C4-2B (cell line): ENCODE data around the gene SPATA6.
A peak's percentile ranks its signal among the peaks of the same experiment; 100 is the strongest.

Experiments used
- H3K27ac ChIP-seq: fragments of 450-650 bp; 2 replicates; pipeline ENCODE4 v1.5.1; 2017
- CTCF ChIP-seq: fragments of 450-650 bp; conservative IDR thresholded peaks from 2 replicates; pipeline ENCODE4 v1.5.1; 2017; ENCODE audit warnings: mild to moderate bottlenecking
- ZFX ChIP-seq: fragments of 450-650 bp; IDR thresholded peaks from 2 replicates; pipeline ENCODE4 v1.6.1; 2017

Gene SPATA6

GRCh38 chr1:48371598-48371997 lies 100.4 kb downstream of the SPATA6 start:
- no peak overlapping the region for H3K27ac ChIP-seq
- TF ChIP-seq CTCF (no peak), ZFX (no peak)

- TF ChIP-seq ZFX (no peak), CTCF (no peak)
- no peak overlapping the region for H3K27ac ChIP-seq
Measured at GRCh38 chr1:48362901-48363300, 109.1 kb downstream of the SPATA6 start.

- TF ChIP-seq ZFX (no peak), CTCF (peak; percentile 10; the same call in 1 of the 2 replicates)
- no peak overlapping the region for H3K27ac ChIP-seq
Measured at GRCh38 chr1:48356901-48357300, 115.1 kb downstream of the SPATA6 start.

GRCh38 chr1:48344373-48344772 lies 127.6 kb downstream of the SPATA6 start:
- H3K27ac ChIP-seq: no peak overlapping the region
- no peak for TF ChIP-seq ZFX
- no peak for TF ChIP-seq CTCF

- TF ChIP-seq CTCF (no peak), ZFX (no peak)
- no peak overlapping the region for H3K27ac ChIP-seq
Measured at GRCh38 chr1:48341221-48341620, 130.8 kb downstream of the SPATA6 start.

GRCh38 chr1:48338257-48338656 lies 133.7 kb downstream of the SPATA6 start:
- no peak for TF ChIP-seq ZFX
- TF ChIP-seq CTCF: no peak
- H3K27ac ChIP-seq: no peak overlapping the region

GRCh38 chr1:48333316-48333715 lies 138.7 kb downstream of the SPATA6 start:
- no peak overlapping the region for H3K27ac ChIP-seq
- TF ChIP-seq CTCF (no peak), ZFX (no peak)
